GM23338 (cell line): Measurements from ENCODE around the gene PIM3. TPM values are rescaled to one million over a fixed set of nuclear protein-coding genes. Genes with fewer than 3 reads are reported as not detected.

ENCODE experiments used
- ATAC-seq: fragments of 200-7000 bp; cut with Tn5 transposase; 3 replicates; pipeline ENCODE4 v1.9.1; 2020
- DNase-seq: peaks from one replicate; pipeline ENCODE4 v3.0.0-alpha.2; 2015; ENCODE audit warnings: low spot score
- H2AFZ ChIP-seq: fragments of 200-600 bp; sonication (generic); 2 replicates; pipeline ENCODE4 v1.8.0; 2016; ENCODE audit warnings: antibody characterized with exemption, mild to moderate bottlenecking, moderate library complexity
- H3F3A ChIP-seq: fragments of 200-600 bp; sonication (generic); replicated peaks from 2 replicates; pipeline ENCODE4 v1.8.0; 2017; ENCODE audit warnings: antibody characterized with exemption, mixed run types, low read depth
- H3K27ac ChIP-seq: fragments of 200-600 bp; sonication (generic); 2 replicates; pipeline ENCODE4 v1.6.1; 2016; ENCODE audit warnings: low read depth
- H3K27me3 ChIP-seq: fragments of 200-600 bp; sonication (generic); 2 replicates; pipeline ENCODE4 v1.8.0; 2016; ENCODE audit warnings: mild to moderate bottlenecking, mixed run types, moderate library complexity; ENCODE audit not compliant: insufficient read depth
- H3K36me3 ChIP-seq: fragments of 200-600 bp; sonication (generic); 2 replicates; pipeline ENCODE4 v1.8.0; 2016; ENCODE audit warnings: mild to moderate bottlenecking; ENCODE audit not compliant: insufficient read depth
- H3K4me1 ChIP-seq: fragments of 200-600 bp; sonication (generic); 2 replicates; pipeline ENCODE4 v1.8.0; 2016; ENCODE audit warnings: mild to moderate bottlenecking, moderate library complexity; ENCODE audit not compliant: insufficient read depth
- H3K4me2 ChIP-seq: fragments of 200-600 bp; sonication (generic); 2 replicates; pipeline ENCODE4 v1.7.1; 2017; ENCODE audit warnings: mixed run types
- H3K4me3 ChIP-seq: fragments of 200-600 bp; sonication (generic); 2 replicates; pipeline ENCODE4 v1.6.1; 2016; ENCODE audit warnings: mixed run types
- H3K79me2 ChIP-seq: fragments of 200-600 bp; sonication (generic); replicated peaks from 2 replicates; pipeline ENCODE4 v1.8.0; 2017; ENCODE audit warnings: mild to moderate bottlenecking; ENCODE audit not compliant: insufficient read depth
- H3K9me2 ChIP-seq: fragments of 200-600 bp; sonication (generic); 2 replicates; pipeline ENCODE4 v1.8.0; 2017; ENCODE audit not compliant: insufficient read depth
- H4K20me1 ChIP-seq: fragments of 200-600 bp; sonication (generic); replicated peaks from 2 replicates; pipeline ENCODE4 v1.8.0; 2017; ENCODE audit warnings: mild to moderate bottlenecking; ENCODE audit not compliant: insufficient read depth
- H3K27ac Mint-ChIP-seq: 2 replicates; pipeline ENCODE4 v1.8.0; 2020; ENCODE audit warnings: inconsistent platforms, mild to moderate bottlenecking, moderate library complexity, mixed read lengths
- H3K27me3 Mint-ChIP-seq: 3 replicates; pipeline ENCODE4 v1.8.0; 2022; ENCODE audit warnings: low read depth, mild to moderate bottlenecking, moderate library complexity, mixed read lengths, inconsistent platforms; ENCODE audit not compliant: insufficient read depth, poor library complexity
- H3K36me3 Mint-ChIP-seq: 3 replicates; pipeline ENCODE4 v1.8.0; 2021; ENCODE audit warnings: low read depth, mild to moderate bottlenecking, inconsistent platforms, moderate library complexity, mixed read lengths
- H3K4me1 Mint-ChIP-seq: 3 replicates; pipeline ENCODE4 v1.8.0; 2020; ENCODE audit warnings: mild to moderate bottlenecking, inconsistent platforms, mixed read lengths
- H3K4me3 Mint-ChIP-seq: 3 replicates; pipeline ENCODE4 v1.8.0; 2021; ENCODE audit warnings: moderate library complexity, mild to moderate bottlenecking, inconsistent platforms, mixed read lengths
- H3K9me3 Mint-ChIP-seq: 3 replicates; pipeline ENCODE4 v1.8.0; 2020; ENCODE audit warnings: moderate library complexity, mild to moderate bottlenecking, inconsistent platforms, mixed read lengths
- CTCF ChIP-seq, 2 experiments: fragments of 200-600 bp in 1 of 2; sonication (generic) in 1 of 2; conservative IDR thresholded peaks; 2 replicates each; pipeline versions ENCODE4 v1.5.1 to v1.6.1; 2016 to 2017; ENCODE audit warnings: antibody characterized with exemption in 2 of 2, low read depth in 2 of 2, mild to moderate bottlenecking in 2 of 2, moderate library complexity in 1 of 2
- EZH2 ChIP-seq: fragments of 200-600 bp; sonication (generic); IDR thresholded peaks from one replicate; pipeline ENCODE4 v1.8.0; 2017; ENCODE audit warnings: antibody characterized with exemption, mild to moderate bottlenecking, low read depth; ENCODE audit not compliant: unreplicated experiment
- JUNB ChIP-seq: IDR thresholded peaks from one replicate; pipeline ENCODE4 v1.6.1; 2016; ENCODE audit warnings: antibody characterized with exemption; ENCODE audit not compliant: unreplicated experiment
- NANOG ChIP-seq: IDR thresholded peaks from 2 replicates; pipeline ENCODE4 v1.6.1; 2016; ENCODE audit warnings: antibody characterized with exemption, borderline replicate concordance
- ZNF462 ChIP-seq: fragments of 250-450 bp; sonication (Bioruptor Pico); IDR thresholded peaks from 2 replicates; pipeline ENCODE4 v1.5.0; 2020; ENCODE audit warnings: mild to moderate bottlenecking, moderate library complexity
- polyA plus RNA-seq: library from polyadenylated mRNA; unstranded; fragments of >200 nt; fragmentation: Nextera tagmentation; extraction: Ambion mirVana; gene quantifications from 2 replicates; pipeline ENCODE4 v1.2.1, GENCODE V29; 2016
- total RNA-seq: library from RNA; depleted of rRNA; stranded (reverse); fragments of >200 nt; shearing (Covaris generic); gene quantifications from 2 replicates; pipeline ENCODE4 v1.2.3, GENCODE V29; 2014

PIM3 gene
- total and polyA plus RNA-seq, 2 experiments from 2014 or later = 17.7 to 37.3 TPM

- TF ChIP-seq ZNF462 (CRISPR knock-in tag) (no peak), EZH2 (no peak), JUNB (no peak), NANOG (no peak), CTCF (conservative IDR thresholded peaks at IDR 0.05; ENCODE audit: low read depth in 2 of 2) (no peak)
These were observed 6.8 kb upstream of the PIM3 start (continued) for GRCh38 chr22:49953680-49954344.

- Histone ChIP-seq H3K36me3 (no peaks in the 10 kb centered on the region), H3F3A (no peaks in the 10 kb centered on the region), H4K20me1 (no peaks in the 10 kb centered on the region), H3K4me2 (no peak overlapping the region), H3K4me1 (no peaks in the 10 kb centered on the region), H3K79me2 (no peaks in the 10 kb centered on the region), H3K9me2 (no peaks in the 10 kb centered on the region), H2AFZ (no peak overlapping the region), H3K27ac (no peak overlapping the region), H3K27me3 (peaks cover 6% of the 10 kb centered on the region; the same call in 1 of the 2 replicates), H3K4me3 (no peak overlapping the region)
- no peak for TF ChIP-seq NANOG
- H3K36me3 Mint-ChIP-seq = no peaks in the 10 kb centered on the region
- H3K27ac Mint-ChIP-seq = no peak overlapping the region
- H3K27me3 Mint-ChIP-seq = peaks cover 5% of the 10 kb centered on the region
- H3K9me3 Mint-ChIP-seq = no peaks in the 10 kb centered on the region
- DNase-seq = no peak
- no peak for ATAC-seq
- H3K4me1 Mint-ChIP-seq = peaks cover 10% of the 10 kb centered on the region; the same call in 2 of the 3 replicates
- no peak overlapping the region for H3K4me3 Mint-ChIP-seq
These were observed 6.2 kb upstream of the PIM3 start for GRCh38 chr22:49954354-49954753.
